Prostate gland (tissue), 2 donors: ENCODE measurements around the gene TAS1R1.

Experiments used
- POLR2A ChIP-seq: fragments of 450-650 bp; IDR thresholded peaks from one replicate; pipeline ENCODE4 v1.6.1; 2016; ENCODE audit warnings: antibody characterized with exemption, mild to moderate bottlenecking
- TF ChIP-seq, protein P1 (sequence below), 4 experiments: fragments of 200-600 bp in 2 of 4; fragments of 450-650 bp in 2 of 4; sonication (generic) in 2 of 4; IDR thresholded peaks; 1 replicate in 3 of 4; 2 replicates in 1 of 4; pipeline ENCODE4 v1.5.1; 2016 to 2019; ENCODE audit warnings: antibody characterized with exemption in 4 of 4, mild to moderate bottlenecking in 2 of 4, moderate library complexity in 2 of 4

DNA sequence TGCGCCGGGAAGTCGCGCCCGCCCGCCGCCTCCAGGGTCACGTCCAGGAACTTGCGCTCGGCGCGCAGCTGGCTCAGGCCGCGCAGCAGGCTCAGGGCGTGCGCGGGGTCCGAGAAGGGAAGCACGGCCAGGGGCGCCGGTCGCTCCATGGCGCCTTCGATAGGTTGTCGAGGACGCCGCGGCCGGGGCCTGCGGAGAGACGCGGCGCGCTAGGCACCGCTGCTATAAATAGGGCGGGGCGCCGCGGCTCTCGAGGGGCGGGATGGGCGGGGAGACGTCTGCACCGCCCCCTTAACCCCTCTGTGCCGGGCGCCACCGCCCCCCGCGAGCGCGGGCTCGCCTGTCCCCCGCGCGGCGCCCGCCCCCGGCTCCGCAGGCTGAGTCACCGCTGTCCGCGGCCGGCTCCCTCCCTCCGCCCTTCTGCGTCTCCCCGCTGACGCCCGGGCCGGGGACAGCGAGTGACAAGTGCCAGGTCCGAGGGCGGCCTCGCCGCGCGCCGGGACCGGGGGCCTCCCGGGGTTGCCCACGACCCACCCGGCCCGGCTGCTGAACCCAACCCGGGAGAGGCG lies 47.6 kb downstream of the TAS1R1 start, which contains the start of gene KLHL21:
- TF ChIP-seq POLR2A, result peak; percentile 85
- TF ChIP-seq, protein P1, sequence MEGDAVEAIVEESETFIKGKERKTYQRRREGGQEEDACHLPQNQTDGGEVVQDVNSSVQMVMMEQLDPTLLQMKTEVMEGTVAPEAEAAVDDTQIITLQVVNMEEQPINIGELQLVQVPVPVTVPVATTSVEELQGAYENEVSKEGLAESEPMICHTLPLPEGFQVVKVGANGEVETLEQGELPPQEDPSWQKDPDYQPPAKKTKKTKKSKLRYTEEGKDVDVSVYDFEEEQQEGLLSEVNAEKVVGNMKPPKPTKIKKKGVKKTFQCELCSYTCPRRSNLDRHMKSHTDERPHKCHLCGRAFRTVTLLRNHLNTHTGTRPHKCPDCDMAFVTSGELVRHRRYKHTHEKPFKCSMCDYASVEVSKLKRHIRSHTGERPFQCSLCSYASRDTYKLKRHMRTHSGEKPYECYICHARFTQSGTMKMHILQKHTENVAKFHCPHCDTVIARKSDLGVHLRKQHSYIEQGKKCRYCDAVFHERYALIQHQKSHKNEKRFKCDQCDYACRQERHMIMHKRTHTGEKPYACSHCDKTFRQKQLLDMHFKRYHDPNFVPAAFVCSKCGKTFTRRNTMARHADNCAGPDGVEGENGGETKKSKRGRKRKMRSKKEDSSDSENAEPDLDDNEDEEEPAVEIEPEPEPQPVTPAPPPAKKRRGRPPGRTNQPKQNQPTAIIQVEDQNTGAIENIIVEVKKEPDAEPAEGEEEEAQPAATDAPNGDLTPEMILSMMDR (IDR thresholded peaks at IDR 0.05), result peak in 1 of 4 experiments; percentile 1
